Right atrium auricular region (tissue), 2 donors: Measurements from ENCODE around the gene FOXS1. TPM values are rescaled to one million over a fixed set of nuclear protein-coding genes. Genes with fewer than 3 reads are reported as not detected.
A peak's percentile ranks its signal among the peaks of the same experiment; 100 is the strongest.

Experiments used
- DNase-seq: peaks from one replicate; pipeline ENCODE4 v3.0.0-alpha.2; 2019; ENCODE audit warnings: low spot score
- H3K27ac ChIP-seq, 2 donors: fragments of 200-600 bp; sonication (generic); 1 replicate in 1 of 2; 2 replicates in 1 of 2; pipeline ENCODE4 v1.5.1; 2016 to 2019
- H3K27me3 ChIP-seq, 2 donors: fragments of 200-600 bp; sonication (generic); one replicate each; pipeline versions ENCODE4 v1.5.1 to v1.6.0; 2017 to 2019
- H3K36me3 ChIP-seq: fragments of 200-600 bp; sonication (generic); one replicate; pipeline ENCODE4 v1.5.1; 2016
- H3K4me1 ChIP-seq, 2 donors: fragments of 200-600 bp; sonication (generic); one replicate each; pipeline versions ENCODE4 v1.5.1 to v1.6.0; 2017 to 2019
- H3K4me3 ChIP-seq, 2 donors: fragments of 200-600 bp; sonication (generic); 1 replicate in 1 of 2; 2 replicates in 1 of 2; pipeline ENCODE4 v1.5.1; 2017 to 2019; ENCODE audit warnings: mild to moderate bottlenecking in 1 of 2, moderate library complexity in 1 of 2
- H3K9me3 ChIP-seq, 2 donors: fragments of 200-600 bp; sonication (generic); one replicate each; pipeline ENCODE4 v1.5.1; 2019
- CTCF ChIP-seq, 2 donors: fragments of 200-600 bp; sonication (generic); IDR thresholded peaks; one replicate each; pipeline ENCODE4 v1.5.1; 2019; ENCODE audit warnings: antibody characterized with exemption in 2 of 2
- total RNA-seq, 2 donors: library from RNA; depleted of rRNA; stranded (reverse); fragments of >200 nt; gene quantifications; one replicate each; pipeline ENCODE4 v1.1.0, GENCODE V29; 2016

The FOXS1 gene
- total RNA-seq, 2 donors from 2014 or later: 1.9 to 4.2 TPM

- H3K4me3 ChIP-seq: no peak overlapping the region
- no peaks in the 10 kb centered on the region for H3K27me3 ChIP-seq
- H3K9me3 ChIP-seq: peaks cover 0 to 4% of the 10 kb centered on the region in 2 donors
- no peak overlapping the region for H3K27ac ChIP-seq
- no peaks in the 10 kb centered on the region for H3K36me3 ChIP-seq
- TF ChIP-seq CTCF (IDR thresholded peaks at IDR 0.05): no peak
- peaks cover 0 to 4% of the 10 kb centered on the region in 2 donors for H3K4me1 ChIP-seq
- DNase-seq: no peak
Observed at GRCh38 chr20:31877684-31878083, 32.3 kb upstream of the FOXS1 start.

- DNase-seq: no peak
- Histone ChIP-seq H3K4me3 (no peak overlapping the region), H3K4me1 (peaks cover 0 to 8% of the 10 kb centered on the region in 2 donors), H3K27ac (no peak overlapping the region), H3K27me3 (no peaks in the 10 kb centered on the region), H3K36me3 (no peaks in the 10 kb centered on the region), H3K9me3 (peaks cover 0 to 4% of the 10 kb centered on the region in 2 donors)
- no peak for TF ChIP-seq CTCF (IDR thresholded peaks at IDR 0.05)
Observed at GRCh38 chr20:31875671-31876070, 30.3 kb upstream of the FOXS1 start.

DNA sequence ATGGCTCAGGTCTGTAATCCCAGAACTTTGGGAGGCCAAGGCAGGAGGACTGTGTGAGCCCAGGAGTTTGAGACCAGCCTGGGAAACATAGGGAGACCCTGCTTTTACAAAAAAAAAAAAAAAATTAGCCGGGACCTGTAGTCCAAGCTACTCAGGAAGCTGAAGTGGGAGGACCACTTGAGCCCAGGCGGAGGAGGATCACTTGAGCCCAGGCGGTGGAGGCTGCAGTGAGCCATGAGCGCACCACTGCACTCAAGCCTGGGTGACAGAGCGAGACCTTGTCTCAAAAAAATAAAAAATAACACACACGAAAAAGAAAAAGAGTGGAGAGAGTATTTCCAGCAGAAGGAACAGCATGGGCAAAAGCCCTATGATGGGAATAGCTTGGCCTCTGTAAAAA lies 27.0 kb upstream of the FOXS1 start:
- DNase-seq: no peak
- H3K4me1 ChIP-seq: peaks cover 0 to 13% of the 10 kb centered on the region in 2 donors
- no peak overlapping the region for H3K4me3 ChIP-seq
- no peak overlapping the region for H3K27ac ChIP-seq
- no peaks in the 10 kb centered on the region for H3K36me3 ChIP-seq
- no peak for TF ChIP-seq CTCF (IDR thresholded peaks at IDR 0.05)
- H3K27me3 ChIP-seq: no peaks in the 10 kb centered on the region
- no peaks in the 10 kb centered on the region for H3K9me3 ChIP-seq

- H3K36me3 ChIP-seq: no peaks in the 10 kb centered on the region
- no peak for TF ChIP-seq CTCF (IDR thresholded peaks at IDR 0.05)
- peaks cover 0 to 13% of the 10 kb centered on the region in 2 donors for H3K4me1 ChIP-seq
- H3K27me3 ChIP-seq: no peaks in the 10 kb centered on the region
- no peak for DNase-seq
- H3K4me3 ChIP-seq: no peak overlapping the region
- no peak overlapping the region for H3K27ac ChIP-seq
- no peaks in the 10 kb centered on the region for H3K9me3 ChIP-seq
Observed at GRCh38 chr20:31871618-31871954, 26.2 kb upstream of the FOXS1 start.

DNA sequence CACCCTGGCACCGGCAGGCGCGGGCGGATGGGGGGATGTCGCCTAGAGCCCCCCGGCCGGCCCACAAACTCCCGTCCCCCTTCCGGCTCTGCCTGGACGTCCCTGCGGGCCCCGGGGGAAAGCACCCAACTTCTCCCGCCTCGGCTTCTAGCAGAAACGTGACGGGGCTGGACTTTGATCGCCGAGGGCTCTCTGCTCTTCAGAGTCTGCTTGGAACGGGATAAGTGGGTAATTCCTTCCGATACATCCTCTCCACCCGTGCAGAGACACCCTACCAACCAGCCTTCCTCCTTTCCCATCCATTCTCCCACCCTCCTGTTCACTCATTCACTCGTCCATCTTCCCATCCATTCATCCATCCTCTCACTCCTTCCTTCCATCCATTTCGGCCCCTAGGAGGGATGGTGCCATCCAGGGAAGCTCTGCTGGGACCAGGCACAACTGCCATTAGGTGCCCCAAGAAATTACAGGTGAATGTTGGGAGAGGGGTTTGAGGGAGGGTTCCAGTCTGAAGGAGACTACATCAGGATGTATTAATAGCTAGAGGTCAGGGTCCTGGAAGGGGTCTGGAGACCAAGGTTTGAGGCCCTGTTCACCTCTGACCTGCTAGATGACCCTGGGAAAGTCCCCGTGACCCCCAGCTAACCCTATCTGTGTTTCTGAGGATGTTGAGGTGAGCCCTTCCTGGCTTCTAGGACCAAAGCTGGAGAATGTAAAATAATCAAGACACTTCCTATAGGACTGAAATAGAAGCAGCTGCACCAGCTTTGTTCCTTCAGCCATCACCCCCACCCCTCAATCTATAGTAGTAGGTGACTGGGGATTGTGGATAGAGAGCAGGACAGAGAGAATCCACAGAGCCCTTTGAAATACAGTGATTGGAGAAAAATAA lies 25.6 kb upstream of the FOXS1 start:
- Histone ChIP-seq H3K9me3 (no peaks in the 10 kb centered on the region), H3K27ac (peak overlapping the region; percentile 44 to 70), H3K36me3 (no peaks in the 10 kb centered on the region), H3K4me1 (peaks cover 0 to 13% of the 10 kb centered on the region in 2 donors), H3K4me3 (peak overlapping the region; percentile 64 to 68), H3K27me3 (no peaks in the 10 kb centered on the region)
- no peak for TF ChIP-seq CTCF (IDR thresholded peaks at IDR 0.05)
- no peak for DNase-seq
